MCF 10A (cell line): ENCODE data around the gene FAM204A. TPM values are rescaled to one million over a fixed set of nuclear protein-coding genes. Genes with fewer than 3 reads are reported as not detected.

Experiments used
- BruUV-seq: library from RNA; stranded (reverse); fragments of 400-500 nt; replicated peaks from 2 replicates; lab custom pipeline; 2021; lab: Mats Ljungman, UMichigan
- CTCF ChIA-PET: fragments of 300-600 bp; sonication (Branson Sonifier 250); formaldehyde crosslinking; extraction: SDS; loops from one replicate; lab custom pipeline; 2021; ENCODE audit warnings: antibody characterized with exemption, inconsistent platforms; lab: Yijun Ruan, JAX
- POLR2A ChIA-PET: fragments of 300-600, 350-650 bp; sonication (Branson Sonifier 250); formaldehyde crosslinking; extraction: SDS; loops from one replicate; lab custom pipeline; 2020; ENCODE audit warnings: antibody characterized with exemption, inconsistent platforms; lab: Yijun Ruan, JAX
- DNase-seq: peaks from one replicate; pipeline ENCODE4 v3.0.0-alpha.2; 2018; ENCODE audit not compliant: unreplicated experiment
- H3K27ac Mint-ChIP-seq: one replicate; pipeline ENCODE4 v1.8.0; 2022; ENCODE audit warnings: mild to moderate bottlenecking, low read depth, mixed read lengths; ENCODE audit not compliant: unreplicated experiment
- H3K27me3 Mint-ChIP-seq: one replicate; pipeline ENCODE4 v1.8.0; 2022; ENCODE audit warnings: mixed read lengths; ENCODE audit not compliant: insufficient read depth, unreplicated experiment
- H3K36me3 Mint-ChIP-seq: one replicate; pipeline ENCODE4 v1.8.0; 2022; ENCODE audit warnings: mild to moderate bottlenecking, moderate library complexity, mixed read lengths; ENCODE audit not compliant: insufficient read depth, unreplicated experiment
- H3K4me1 Mint-ChIP-seq: one replicate; pipeline ENCODE4 v1.8.0; 2022; ENCODE audit warnings: mixed read lengths; ENCODE audit not compliant: insufficient read depth, unreplicated experiment
- H3K4me3 Mint-ChIP-seq: one replicate; pipeline ENCODE4 v1.8.0; 2022; ENCODE audit warnings: mild to moderate bottlenecking, moderate library complexity, mixed read lengths; ENCODE audit not compliant: unreplicated experiment
- H3K9me3 Mint-ChIP-seq: one replicate; pipeline ENCODE4 v1.8.0; 2022; ENCODE audit warnings: mixed read lengths; ENCODE audit not compliant: unreplicated experiment
- intact Hi-C: fragments of 100-400 bp; cut with micrococcal nuclease; formaldehyde crosslinking; loops from 2 replicates; pipeline ENCODE4 v1.14.1; 2022
- total RNA-seq: library from RNA; stranded (reverse); gene quantifications from 2 replicates; pipeline ENCODE4 v1.2.3, GENCODE V29; 2022
- TF ChIP-seq, protein P1 (sequence below): fragments of 200-600 bp; IDR thresholded peaks from one replicate; pipeline ENCODE4 v1.8.0; 2022; ENCODE audit warnings: antibody characterized with exemption, mild to moderate bottlenecking; ENCODE audit not compliant: unreplicated experiment

FAM204A gene
- total RNA-seq, 1 experiment from 2014 or later = 103 TPM

DNA sequence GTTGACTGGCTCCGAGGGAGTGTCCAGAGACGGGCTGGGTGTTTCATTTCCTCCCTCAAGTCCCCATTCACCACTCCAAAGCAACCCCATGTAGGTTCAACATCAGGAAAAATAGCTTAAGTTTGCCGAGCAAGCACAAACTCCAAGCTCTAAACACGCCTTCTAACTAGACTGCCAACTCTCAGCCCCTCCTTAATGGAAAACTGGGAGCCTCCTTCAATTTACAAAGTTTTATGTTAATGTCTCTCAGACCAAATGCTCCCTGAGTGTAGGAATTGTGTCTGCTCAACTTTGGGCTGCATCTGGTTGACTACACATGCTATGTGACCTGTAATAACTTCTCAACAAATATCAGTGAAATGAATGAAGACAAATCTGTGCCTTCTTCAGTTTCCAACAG lies 87.5 kb downstream of the FAM204A start:
- no peak for DNase-seq
- ChIA-PET POLR2A (interaction anchor here (0.6 kb wide), 1 partner anchor 213 kb away, joined by 3 read pairs; no protein-coding TSS in a partner anchor), CTCF (interaction anchor here (0.7 kb wide), 1 partner anchor 812 kb away, joined by 3 read pairs; no protein-coding TSS in a partner anchor)
- Mint-ChIP-seq H3K4me3 (no peak overlapping the region), H3K9me3 (no peaks in the 10 kb centered on the region), H3K4me1 (no peaks in the 10 kb centered on the region), H3K36me3 (no peaks in the 10 kb centered on the region), H3K27ac (no peak overlapping the region), H3K27me3 (no peaks in the 10 kb centered on the region)
- intact Hi-C loops = loop anchor here (5.0 kb wide), 1 partner anchor 822 kb away; no protein-coding TSS in a partner anchor
- BruUV-seq = no TSS peak
- TF ChIP-seq, protein P1, sequence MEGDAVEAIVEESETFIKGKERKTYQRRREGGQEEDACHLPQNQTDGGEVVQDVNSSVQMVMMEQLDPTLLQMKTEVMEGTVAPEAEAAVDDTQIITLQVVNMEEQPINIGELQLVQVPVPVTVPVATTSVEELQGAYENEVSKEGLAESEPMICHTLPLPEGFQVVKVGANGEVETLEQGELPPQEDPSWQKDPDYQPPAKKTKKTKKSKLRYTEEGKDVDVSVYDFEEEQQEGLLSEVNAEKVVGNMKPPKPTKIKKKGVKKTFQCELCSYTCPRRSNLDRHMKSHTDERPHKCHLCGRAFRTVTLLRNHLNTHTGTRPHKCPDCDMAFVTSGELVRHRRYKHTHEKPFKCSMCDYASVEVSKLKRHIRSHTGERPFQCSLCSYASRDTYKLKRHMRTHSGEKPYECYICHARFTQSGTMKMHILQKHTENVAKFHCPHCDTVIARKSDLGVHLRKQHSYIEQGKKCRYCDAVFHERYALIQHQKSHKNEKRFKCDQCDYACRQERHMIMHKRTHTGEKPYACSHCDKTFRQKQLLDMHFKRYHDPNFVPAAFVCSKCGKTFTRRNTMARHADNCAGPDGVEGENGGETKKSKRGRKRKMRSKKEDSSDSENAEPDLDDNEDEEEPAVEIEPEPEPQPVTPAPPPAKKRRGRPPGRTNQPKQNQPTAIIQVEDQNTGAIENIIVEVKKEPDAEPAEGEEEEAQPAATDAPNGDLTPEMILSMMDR = no peak

- TF ChIP-seq, protein P1 = no peak
- H3K27me3 Mint-ChIP-seq = no peaks in the 10 kb centered on the region
- H3K9me3 Mint-ChIP-seq = no peaks in the 10 kb centered on the region
- no peaks in the 10 kb centered on the region for H3K4me1 Mint-ChIP-seq
- no peak for DNase-seq
- no peak overlapping the region for H3K27ac Mint-ChIP-seq
- intact Hi-C loops = no loop called here
- ChIA-PET CTCF (interaction anchor here (1.0 kb wide), 1 partner anchor 13 kb away, joined by 3 read pairs; no protein-coding TSS in a partner anchor), POLR2A (interaction anchor here (0.6 kb wide), 1 partner anchor 205 kb away, joined by 4 read pairs; no protein-coding TSS in a partner anchor)
- no peaks in the 10 kb centered on the region for H3K36me3 Mint-ChIP-seq
- BruUV-seq = no TSS peak
- no peak overlapping the region for H3K4me3 Mint-ChIP-seq
These were observed 88.7 kb downstream of the FAM204A start for GRCh38 chr10:118253397-118253796.

DNA sequence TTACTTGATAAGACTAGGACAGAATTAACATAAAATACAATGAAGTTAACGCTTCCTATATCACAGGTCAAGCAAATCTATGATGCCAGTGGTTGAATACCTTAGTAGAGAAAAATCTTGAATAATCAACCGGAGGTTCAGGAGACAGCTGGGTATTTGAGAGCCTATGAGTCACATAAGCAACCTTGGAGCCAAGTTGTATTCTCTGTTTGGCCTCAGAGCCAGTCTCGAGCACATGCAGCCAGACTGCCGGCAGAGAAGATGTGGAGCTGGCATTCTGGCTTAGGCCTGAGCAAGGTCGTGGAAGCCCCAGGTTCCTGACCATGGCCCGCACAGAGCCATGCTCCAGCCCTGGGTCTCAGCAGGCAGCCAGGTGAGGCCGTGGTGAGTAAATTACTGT lies 90.3 kb downstream of the FAM204A start:
- H3K27me3 Mint-ChIP-seq = peaks cover 7% of the 10 kb centered on the region
- no peak overlapping the region for H3K27ac Mint-ChIP-seq
- H3K4me3 Mint-ChIP-seq = no peak overlapping the region
- peak; percentile 43 for DNase-seq
- POLR2A ChIA-PET = no interaction called here
- no peaks in the 10 kb centered on the region for H3K36me3 Mint-ChIP-seq
- TF ChIP-seq, protein P1 = no peak
- no TSS peak for BruUV-seq
- intact Hi-C loops = no loop called here
- no peaks in the 10 kb centered on the region for H3K9me3 Mint-ChIP-seq
- H3K4me1 Mint-ChIP-seq = no peaks in the 10 kb centered on the region
- CTCF ChIA-PET = interaction anchor here (1.0 to 2.9 kb wide), 5 partner anchors 8 to 756 kb away, joined by 3 to 11 read pairs (median 4); no protein-coding TSS in a partner anchor

- DNase-seq = no peak
- H3K4me1 Mint-ChIP-seq = no peaks in the 10 kb centered on the region
- peaks cover 23% of the 10 kb centered on the region for H3K27me3 Mint-ChIP-seq
- H3K27ac Mint-ChIP-seq = no peak overlapping the region
- intact Hi-C loops = loop anchor here (10.0 kb wide), 2 partner anchors 175 to 375 kb away; no protein-coding TSS in a partner anchor
- ChIA-PET CTCF (interaction anchor here (0.9 to 2.9 kb wide), 4 partner anchors 9 to 753 kb away, joined by 4 to 11 read pairs (median 4); no protein-coding TSS in a partner anchor), POLR2A (no interaction called here)
- no TSS peak for BruUV-seq
- no peaks in the 10 kb centered on the region for H3K36me3 Mint-ChIP-seq
- TF ChIP-seq, protein P1 = no peak
- no peak overlapping the region for H3K4me3 Mint-ChIP-seq
- H3K9me3 Mint-ChIP-seq = no peaks in the 10 kb centered on the region
These were observed 92.4 kb downstream of the FAM204A start for GRCh38 chr10:118249714-118250113.
